Keratinocyte (primary cell): ENCODE measurements around the gene TRIM10.

Experiments used
- EZH2 ChIP-seq: IDR thresholded peaks from one replicate; pipeline ENCODE4 v1.6.1; 2012; ENCODE audit warnings: inconsistent platforms, mild to moderate bottlenecking, low read length, moderate library complexity
- TF ChIP-seq, protein P1 (sequence below), 3 experiments: IDR thresholded peaks in 1 of 3; conservative IDR thresholded peaks in 1 of 3; optimal IDR thresholded peaks in 1 of 3; 2 replicates in 2 of 3; 3 replicates in 1 of 3; pipeline versions ENCODE3 to v1.5.1; 2011; ENCODE audit warnings: low read length in 3 of 3, mild to moderate bottlenecking in 3 of 3, moderate library complexity in 2 of 3, control low read depth in 1 of 3, inconsistent platforms in 1 of 3; ENCODE audit not compliant: insufficient read depth in 2 of 3; ENCODE audit errors: extremely low read depth in 1 of 3

GRCh38 chr6:30131947-30132497 is 29.0 kb downstream of the TRIM10 start:
- TF ChIP-seq, protein P1, sequence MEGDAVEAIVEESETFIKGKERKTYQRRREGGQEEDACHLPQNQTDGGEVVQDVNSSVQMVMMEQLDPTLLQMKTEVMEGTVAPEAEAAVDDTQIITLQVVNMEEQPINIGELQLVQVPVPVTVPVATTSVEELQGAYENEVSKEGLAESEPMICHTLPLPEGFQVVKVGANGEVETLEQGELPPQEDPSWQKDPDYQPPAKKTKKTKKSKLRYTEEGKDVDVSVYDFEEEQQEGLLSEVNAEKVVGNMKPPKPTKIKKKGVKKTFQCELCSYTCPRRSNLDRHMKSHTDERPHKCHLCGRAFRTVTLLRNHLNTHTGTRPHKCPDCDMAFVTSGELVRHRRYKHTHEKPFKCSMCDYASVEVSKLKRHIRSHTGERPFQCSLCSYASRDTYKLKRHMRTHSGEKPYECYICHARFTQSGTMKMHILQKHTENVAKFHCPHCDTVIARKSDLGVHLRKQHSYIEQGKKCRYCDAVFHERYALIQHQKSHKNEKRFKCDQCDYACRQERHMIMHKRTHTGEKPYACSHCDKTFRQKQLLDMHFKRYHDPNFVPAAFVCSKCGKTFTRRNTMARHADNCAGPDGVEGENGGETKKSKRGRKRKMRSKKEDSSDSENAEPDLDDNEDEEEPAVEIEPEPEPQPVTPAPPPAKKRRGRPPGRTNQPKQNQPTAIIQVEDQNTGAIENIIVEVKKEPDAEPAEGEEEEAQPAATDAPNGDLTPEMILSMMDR (optimal IDR thresholded peaks at IDR 0.05 in 1 of 3, IDR thresholded peaks at IDR 0.05 in 1 of 3, conservative IDR thresholded peaks at IDR 0.05 in 1 of 3; ENCODE audit: extremely low read depth in 1 of 3, insufficient read depth in 2 of 3, low read length in 3 of 3), result no peak
- no peak for TF ChIP-seq EZH2
